GM21825 (cell line): Measurements from ENCODE around the gene ROCK2.

Experiments used
- ATAC-seq: cut with Tn5 transposase; IDR thresholded peaks from one replicate; pipeline ENCODE4 v1.9.1; 2021; ENCODE audit warnings: mild to moderate bottlenecking, moderate library complexity; ENCODE audit not compliant: unreplicated experiment

Gene ROCK2

DNA sequence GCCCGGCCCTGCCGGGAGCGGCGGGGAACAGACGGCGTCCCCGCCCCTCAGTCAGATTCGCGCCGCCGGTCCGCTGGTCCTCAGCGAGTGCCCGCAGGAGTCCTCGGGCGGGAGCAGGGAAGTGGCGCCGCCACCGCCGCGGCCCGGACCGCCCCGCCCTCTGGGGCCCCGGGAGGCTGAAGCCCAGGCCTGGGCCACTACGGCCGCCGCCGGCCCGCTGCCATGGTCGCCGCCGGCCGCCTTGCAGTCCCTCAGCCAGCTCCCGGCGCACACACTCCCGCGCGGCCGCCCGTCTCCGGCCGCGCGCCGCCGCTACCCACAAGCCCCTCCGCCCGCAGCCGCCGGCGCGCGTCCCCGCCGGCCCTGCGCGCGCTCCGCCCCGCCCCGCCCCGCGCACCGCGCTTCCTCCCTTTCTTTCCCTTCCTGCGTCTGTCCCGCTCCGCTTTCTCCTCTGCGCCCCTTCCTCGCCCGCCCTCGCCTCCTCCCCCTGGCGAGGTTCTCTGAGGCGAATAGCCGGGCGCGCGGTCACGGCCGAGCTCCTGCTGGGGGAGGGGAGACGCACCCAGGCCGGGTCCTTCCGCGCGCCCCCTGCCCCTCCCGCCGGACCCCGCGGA, at the start of gene ROCK2:
Gene ROCK2 (minus strand): TSS at position 295 of the 614 bp plus-strand sequence. CDS start 500 bp downstream, outside the sequence.
- ATAC-seq: peak; percentile 66

GRCh38 chr2:11393711-11394236, 49.3 kb upstream of the ROCK2 start:
- ATAC-seq: no peak

DNA sequence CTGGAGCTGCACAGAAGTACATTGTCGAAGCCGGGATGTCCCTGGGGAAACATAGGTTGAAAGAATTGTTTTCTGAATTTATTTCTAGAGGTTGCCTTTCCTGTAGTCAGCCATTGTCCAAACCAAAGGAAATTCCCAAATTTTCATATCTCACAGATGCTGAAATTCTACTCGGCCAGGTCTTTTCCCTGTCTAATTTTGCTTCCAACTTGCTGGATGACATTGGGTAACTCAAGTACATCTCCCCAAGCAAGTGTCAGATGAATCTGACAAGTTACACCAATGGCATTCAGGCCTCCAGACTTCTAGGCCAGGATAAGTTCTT, 47.5 kb upstream of the ROCK2 start:
- ATAC-seq: no peak

DNA sequence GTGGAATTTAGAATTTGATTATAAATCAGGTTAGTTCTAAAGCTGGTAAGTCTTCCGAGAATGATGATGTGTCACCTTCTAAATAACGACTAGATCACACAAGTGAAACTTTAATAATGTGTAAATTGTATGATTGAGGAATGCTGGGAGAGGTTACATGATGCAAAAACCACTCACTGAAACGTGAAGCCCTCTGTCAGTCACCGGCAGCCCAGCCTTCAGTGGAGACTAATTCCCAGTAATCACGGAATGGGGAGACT, 45.9 kb upstream of the ROCK2 start:
- no peak for ATAC-seq

DNA sequence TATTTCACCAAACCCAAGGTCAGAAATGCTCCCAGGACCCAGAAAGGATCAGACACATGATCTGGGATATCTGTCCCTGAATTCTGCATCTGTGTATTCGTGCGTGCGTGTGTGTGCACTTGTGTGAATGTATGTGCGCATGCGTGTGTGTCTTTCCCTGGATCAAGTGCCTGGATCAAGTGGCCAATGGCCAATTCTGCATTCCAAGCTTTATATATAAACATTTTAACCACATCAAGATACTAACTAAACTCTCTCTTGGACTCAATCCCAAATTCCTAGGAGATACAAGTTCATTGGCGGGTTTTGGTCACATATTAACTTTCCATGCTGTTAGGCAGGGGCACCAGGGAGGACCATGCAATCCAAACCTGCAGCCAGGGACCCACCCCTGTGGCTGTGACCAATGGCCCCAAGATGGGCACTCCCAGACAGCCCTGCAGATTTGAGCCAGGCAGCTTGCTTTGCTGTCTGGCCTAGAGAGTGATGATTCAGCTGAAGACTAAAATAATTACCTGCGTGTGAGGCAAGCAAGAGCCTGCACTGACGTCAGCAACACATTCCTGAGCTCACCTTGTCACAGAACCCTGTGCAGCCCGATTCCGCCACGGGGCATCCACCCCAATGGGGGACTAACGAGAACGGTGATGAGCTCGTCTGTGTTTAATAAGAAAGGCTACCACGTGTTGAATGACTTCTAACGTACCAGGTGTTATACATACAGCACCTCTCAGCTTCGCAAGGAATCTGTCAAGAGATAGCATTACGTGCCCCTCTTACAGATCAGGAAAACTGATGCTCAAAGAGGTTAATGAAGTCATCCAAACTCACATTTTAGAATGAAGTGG, 45.3 kb upstream of the ROCK2 start:
- no peak for ATAC-seq

- no peak for ATAC-seq
Observed at GRCh38 chr2:11389052-11389420, 44.6 kb upstream of the ROCK2 start.

DNA sequence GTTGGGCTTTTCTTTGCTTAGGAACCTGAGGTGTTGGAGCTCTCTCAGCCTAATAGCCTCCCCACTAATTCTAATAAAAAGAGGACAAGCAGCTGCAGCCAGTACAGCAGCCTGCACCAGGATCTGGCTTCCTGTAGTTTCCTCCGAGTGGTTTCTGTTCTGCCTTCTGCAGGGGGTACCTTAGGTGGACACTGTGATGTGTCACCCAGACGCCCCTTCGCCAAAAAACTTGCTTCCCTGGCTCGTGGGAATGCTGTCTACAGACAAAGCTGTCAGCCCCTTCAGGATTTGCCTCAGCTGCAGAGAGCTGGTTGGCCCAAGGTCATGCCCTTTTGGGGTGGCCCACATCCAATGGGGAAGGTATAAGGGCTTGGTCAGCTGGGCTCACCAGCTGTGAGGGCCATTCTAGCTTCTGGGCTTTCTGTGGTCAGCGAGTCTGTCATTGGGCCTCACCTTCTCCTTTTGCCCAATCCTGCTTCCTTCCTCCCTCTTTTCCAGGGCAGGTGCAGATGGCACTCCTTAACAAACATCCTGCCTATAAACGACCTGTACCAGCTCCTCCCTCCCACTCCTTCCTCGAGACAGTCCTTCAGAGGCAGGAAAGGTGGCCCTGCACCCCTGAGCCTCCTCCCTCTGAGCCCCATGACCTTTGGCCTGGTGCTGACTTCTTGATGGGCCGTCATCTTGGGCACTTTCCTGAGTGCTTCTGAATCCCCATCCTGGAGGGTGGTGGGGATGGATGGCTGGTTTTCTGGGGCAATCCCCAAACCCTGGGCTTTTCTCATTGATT, 44.0 kb upstream of the ROCK2 start:
- ATAC-seq: no peak

DNA sequence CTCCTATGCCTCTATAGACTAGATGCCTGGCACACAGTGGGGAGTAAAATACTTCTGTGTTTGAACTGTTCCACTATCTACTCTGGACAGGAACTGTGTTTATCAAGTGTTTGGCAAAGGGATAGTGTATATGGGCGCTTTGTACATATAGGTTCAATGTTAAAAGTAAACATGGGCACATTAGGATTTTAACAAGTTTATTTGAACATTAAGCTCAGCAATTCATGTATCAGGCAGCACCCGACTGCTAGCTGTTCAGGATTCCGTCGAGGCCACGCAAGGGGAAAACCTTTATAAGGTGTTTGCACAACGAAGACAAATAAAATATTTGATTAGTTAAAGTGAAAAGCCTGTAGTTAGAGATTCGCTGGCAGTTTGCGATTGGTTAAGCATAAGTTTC, 43.4 kb upstream of the ROCK2 start:
- ATAC-seq: no peak

DNA sequence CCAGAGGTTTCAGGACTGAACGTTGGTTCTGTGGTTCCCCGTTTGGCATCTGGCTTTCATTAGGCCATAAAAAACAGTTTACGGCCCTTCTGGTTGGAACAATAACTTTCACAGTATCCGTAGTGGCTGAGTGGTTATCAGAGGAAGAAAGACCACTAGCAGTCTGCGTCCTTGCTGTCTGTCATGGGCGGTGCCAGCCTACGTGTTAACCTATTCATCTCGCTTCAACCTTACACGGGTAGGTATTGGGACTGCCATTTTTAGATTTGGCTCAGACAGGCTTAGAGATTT, 42.6 kb upstream of the ROCK2 start:
- ATAC-seq: no peak

GRCh38 chr2:11385847-11386246, 41.4 kb upstream of the ROCK2 start:
- ATAC-seq: no peak

DNA sequence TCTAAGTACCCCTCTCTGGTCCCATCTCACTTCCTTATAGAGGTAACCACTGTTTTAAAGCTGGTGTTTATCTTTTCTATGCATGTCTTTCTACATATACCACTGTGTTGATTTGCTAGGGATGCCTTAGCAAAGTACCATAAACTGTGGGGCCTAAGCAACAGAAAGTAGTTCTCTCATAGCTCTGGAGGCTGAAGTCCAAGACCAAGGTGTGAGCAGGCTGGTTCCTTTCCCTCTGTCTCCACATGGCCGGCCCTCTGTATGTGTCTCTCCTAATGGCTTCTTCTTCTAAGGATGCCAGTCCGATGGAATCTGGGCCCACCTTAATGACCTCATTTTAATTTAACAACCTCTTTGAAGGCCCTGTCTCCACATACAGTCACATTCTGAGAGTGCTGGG, 40.8 kb upstream of the ROCK2 start:
- no peak for ATAC-seq

- no peak for ATAC-seq
Observed at GRCh38 chr2:11379558-11379957, 35.1 kb upstream of the ROCK2 start.

GRCh38 chr2:11377928-11378545, 33.6 kb upstream of the ROCK2 start:
- ATAC-seq: peak; percentile 87

DNA sequence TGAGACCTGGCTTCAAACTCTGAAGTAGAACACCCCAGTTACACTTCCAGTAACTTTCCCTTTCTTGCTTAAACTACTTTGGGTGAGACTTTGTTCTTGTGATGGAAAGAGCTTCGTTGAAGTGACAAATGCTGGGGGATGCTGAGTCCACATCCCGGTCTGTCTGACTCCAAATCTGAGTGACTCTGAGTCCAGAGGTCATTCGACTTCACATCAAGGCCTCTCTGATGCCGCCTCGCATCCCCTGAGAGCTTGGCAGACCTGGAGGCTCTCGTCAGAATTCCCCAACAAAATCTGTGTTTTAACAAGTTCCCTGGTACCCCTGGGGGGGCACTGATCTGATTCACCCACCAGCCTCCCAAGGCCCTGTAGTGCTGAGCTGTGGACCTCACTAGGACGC, 31.6 kb upstream of the ROCK2 start:
- ATAC-seq: no peak

DNA sequence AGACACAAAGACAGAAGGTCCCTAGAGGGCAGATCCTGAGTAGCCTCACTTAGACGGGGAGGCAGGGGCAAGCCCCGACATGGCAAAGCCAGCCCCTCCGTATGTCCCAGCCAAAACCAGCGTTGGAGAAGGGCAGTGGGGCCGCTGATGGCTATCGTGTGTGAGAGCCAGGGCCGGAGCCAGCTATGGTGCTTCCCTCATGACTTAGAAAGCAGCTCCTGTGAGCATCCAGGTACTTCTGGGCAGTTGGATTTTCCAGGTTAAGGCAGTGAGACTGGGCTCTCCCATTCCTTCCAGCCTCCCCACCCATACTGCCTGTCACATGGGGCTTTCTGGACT, 31.2 kb upstream of the ROCK2 start:
- no peak for ATAC-seq

DNA sequence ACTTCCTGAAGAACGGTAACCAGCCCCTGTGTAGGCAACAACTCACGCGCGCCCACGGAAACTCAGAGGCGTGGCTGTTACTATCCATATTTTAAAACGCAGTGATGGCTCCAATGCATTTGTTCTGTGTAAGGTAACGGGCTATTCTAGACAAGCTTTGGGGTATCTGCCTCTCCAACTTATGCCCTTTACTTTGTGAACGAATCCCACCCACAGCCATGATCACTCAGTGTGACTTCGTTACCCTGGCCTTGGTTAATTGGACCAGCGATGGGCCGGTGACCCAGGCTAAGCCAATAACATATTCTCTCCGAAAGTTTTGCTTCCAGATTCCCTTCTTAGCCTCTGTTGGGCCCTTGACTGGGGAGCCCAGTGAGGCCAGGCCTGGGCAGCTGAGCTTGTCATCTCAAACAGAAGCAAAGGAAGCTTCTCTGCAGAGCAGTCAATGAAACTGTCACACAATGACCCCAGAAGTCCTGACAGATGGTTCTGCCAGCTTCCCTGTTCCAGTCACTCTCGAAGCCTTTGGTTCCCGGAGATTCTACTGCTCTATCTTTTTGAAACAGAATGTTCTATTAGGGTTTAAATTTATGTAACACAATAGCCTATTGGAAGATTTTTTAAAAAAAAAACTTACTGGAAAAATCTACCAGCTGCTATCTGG, 30.7 kb upstream of the ROCK2 start:
- no peak for ATAC-seq

- no peak for ATAC-seq
Observed at GRCh38 chr2:11373096-11373495, 28.7 kb upstream of the ROCK2 start.

GRCh38 chr2:11371092-11371937, 26.9 kb upstream of the ROCK2 start:
- no peak for ATAC-seq

DNA sequence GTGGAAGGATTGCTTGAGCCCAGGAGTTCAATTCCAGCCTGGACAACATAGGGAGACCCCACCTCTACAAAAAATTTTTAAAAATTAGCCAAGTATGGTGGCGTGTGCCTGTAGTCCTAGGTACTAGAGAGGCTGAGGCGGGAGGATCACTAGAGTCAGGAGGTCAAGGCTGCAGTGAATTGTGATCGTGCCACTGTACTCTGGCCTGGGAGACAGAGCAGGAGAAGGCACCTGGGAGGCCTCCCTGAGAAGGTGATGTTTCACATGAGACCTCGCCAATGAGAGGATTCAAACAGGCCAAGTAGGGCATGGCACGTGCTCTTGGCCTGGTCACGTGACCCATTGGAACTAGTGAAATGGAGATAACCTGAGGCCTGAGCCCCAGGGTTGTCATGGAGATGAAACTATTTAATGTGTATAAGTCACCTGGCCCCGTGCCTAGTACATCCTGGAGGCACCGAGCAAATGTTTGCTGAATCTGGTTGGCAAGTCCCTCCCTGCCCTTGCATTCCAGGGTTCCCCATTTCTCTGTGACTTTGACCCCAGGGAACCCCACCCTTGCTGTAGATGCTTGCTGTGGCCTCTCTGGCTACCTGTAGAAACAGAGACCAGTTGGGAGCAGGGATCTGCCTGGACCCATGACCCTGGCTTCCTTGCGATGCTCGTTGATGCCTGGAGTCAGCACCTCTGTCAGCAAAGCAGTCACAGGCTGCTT, 26.1 kb upstream of the ROCK2 start:
- no peak for ATAC-seq

GRCh38 chr2:11368059-11368572, 23.7 kb upstream of the ROCK2 start:
- ATAC-seq: no peak
